HG03108 (cell line): ENCODE results near the gene GNG12.

ENCODE experiments used
- ATAC-seq: cut with Tn5 transposase; IDR thresholded peaks from one replicate; pipeline ENCODE4 v1.9.1; 2021; ENCODE audit warnings: moderate library complexity; ENCODE audit not compliant: unreplicated experiment

GNG12 gene

GRCh38 chr1:67755619-67756018 lies 77.6 kb downstream of the GNG12 start:
- no peak for ATAC-seq

- ATAC-seq, result no peak
These were observed 78.1 kb downstream of the GNG12 start for GRCh38 chr1:67755160-67755559.

GRCh38 chr1:67754526-67754920 lies 78.7 kb downstream of the GNG12 start:
- ATAC-seq, result no peak

- ATAC-seq, result no peak
These were observed 79.3 kb downstream of the GNG12 start for GRCh38 chr1:67753776-67754525.

- no peak for ATAC-seq
These were observed 81.0 kb downstream of the GNG12 start for GRCh38 chr1:67752306-67752705.

GRCh38 chr1:67750691-67751054 lies 82.6 kb downstream of the GNG12 start:
- ATAC-seq, result no peak

GRCh38 chr1:67749844-67750690 lies 83.2 kb downstream of the GNG12 start:
- ATAC-seq, result no peak

- no peak for ATAC-seq
These were observed 83.9 kb downstream of the GNG12 start for GRCh38 chr1:67749263-67749843.

GRCh38 chr1:67748630-67749029 lies 84.6 kb downstream of the GNG12 start:
- ATAC-seq, result peak; percentile 80

- ATAC-seq, result no peak
These were observed 85.4 kb downstream of the GNG12 start for GRCh38 chr1:67747671-67748546.

- ATAC-seq, result no peak
These were observed 87.2 kb downstream of the GNG12 start for GRCh38 chr1:67745875-67746698.

- no peak for ATAC-seq
These were observed 90.1 kb downstream of the GNG12 start for GRCh38 chr1:67743072-67743725.

- no peak for ATAC-seq
These were observed 91.5 kb downstream of the GNG12 start for GRCh38 chr1:67741736-67742135.

- no peak for ATAC-seq
These were observed 92.1 kb downstream of the GNG12 start for GRCh38 chr1:67741121-67741520.

GRCh38 chr1:67740543-67740942 lies 92.7 kb downstream of the GNG12 start:
- no peak for ATAC-seq

GRCh38 chr1:67739361-67739760 lies 93.9 kb downstream of the GNG12 start:
- no peak for ATAC-seq

GRCh38 chr1:67738401-67738800 lies 94.9 kb downstream of the GNG12 start:
- ATAC-seq, result no peak

- no peak for ATAC-seq
These were observed 95.4 kb downstream of the GNG12 start for GRCh38 chr1:67737875-67738274.

GRCh38 chr1:67736750-67737149 lies 96.5 kb downstream of the GNG12 start:
- ATAC-seq, result no peak
